ENCODE data around the gene TM7SF2. TPM values are rescaled to one million over a fixed set of nuclear protein-coding genes. Genes with fewer than 3 reads are reported as not detected.

The TM7SF2 gene
- total and polyA plus RNA-seq, 7 donors, result 3.6 to 43.2 (median 17.4) TPM

DNA sequence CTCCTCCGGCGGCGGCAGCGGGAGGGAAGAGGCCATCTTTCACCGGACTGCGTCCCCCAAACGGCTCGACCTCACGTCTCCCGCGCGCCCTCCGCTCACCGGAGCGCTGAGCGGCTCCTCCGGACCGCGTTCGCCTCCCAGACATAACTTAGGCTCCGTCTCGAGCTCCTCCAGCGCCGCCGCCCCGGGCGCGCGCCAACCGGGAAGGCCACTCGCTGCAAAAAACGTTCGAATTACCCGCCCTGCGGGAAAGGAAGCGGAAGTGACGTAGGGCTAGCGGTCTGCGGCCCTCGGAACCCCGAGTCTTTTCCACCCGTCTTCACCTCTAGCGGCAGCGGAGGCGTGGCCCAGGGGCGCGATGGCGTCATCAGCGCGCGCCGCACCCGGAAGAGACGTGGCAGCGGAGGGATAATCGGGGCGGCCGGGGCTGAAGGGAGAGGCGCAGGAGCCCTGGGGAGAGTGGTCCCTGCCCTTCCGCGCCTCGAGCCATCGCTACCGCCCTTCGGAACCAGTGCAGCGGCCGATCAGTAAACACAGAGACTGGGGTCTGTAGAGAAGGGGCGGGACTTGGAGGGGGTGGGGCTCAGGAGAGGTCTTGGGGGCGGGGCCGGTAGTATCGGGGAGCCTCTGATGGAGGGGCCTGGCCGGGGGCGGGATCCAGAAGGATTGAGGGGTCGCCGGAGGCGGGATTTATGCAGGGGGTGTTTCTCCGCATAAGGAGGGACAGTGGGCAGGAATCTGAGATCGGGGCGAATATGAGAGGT is 27.7 kb upstream of the TM7SF2 start, which contains the start of the genes CDCA5 and ZFPL1:
CDCA5 (minus strand) TSS at position 207 of the 764 bp plus-strand sequence; CDS start at position 145, 62 bp downstream.
ZFPL1 (plus strand) TSS at position 389 of the 764 bp plus-strand sequence. CDS start 477 bp downstream, outside the sequence.
- peaks cover 15 to 40% (median 27%) of the 10 kb centered on the region in 4 donors for H3K36me3 ChIP-seq
- no peaks in the 10 kb centered on the region for H3K27me3 ChIP-seq
- peak in 1 of 2 donors; percentile 48 for TF ChIP-seq POLR2A (IDR thresholded peaks at IDR 0.05)
- TF ChIP-seq POLR2AphosphoS5 (IDR thresholded peaks at IDR 0.05), result peak; percentile 83 to 93 (median 92)
- TF ChIP-seq EP300 (IDR thresholded peaks at IDR 0.05), result peak in 2 of 4 donors; percentile 33 to 82
- TF ChIP-seq, protein P1, sequence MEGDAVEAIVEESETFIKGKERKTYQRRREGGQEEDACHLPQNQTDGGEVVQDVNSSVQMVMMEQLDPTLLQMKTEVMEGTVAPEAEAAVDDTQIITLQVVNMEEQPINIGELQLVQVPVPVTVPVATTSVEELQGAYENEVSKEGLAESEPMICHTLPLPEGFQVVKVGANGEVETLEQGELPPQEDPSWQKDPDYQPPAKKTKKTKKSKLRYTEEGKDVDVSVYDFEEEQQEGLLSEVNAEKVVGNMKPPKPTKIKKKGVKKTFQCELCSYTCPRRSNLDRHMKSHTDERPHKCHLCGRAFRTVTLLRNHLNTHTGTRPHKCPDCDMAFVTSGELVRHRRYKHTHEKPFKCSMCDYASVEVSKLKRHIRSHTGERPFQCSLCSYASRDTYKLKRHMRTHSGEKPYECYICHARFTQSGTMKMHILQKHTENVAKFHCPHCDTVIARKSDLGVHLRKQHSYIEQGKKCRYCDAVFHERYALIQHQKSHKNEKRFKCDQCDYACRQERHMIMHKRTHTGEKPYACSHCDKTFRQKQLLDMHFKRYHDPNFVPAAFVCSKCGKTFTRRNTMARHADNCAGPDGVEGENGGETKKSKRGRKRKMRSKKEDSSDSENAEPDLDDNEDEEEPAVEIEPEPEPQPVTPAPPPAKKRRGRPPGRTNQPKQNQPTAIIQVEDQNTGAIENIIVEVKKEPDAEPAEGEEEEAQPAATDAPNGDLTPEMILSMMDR (IDR thresholded peaks at IDR 0.05), result no peak
- intact Hi-C loops (cut with DNase I), result loop anchor here (1.0 to 5.0 kb wide), 4 partner anchors 12 to 71 kb away; partner anchors contain the start of genes SNX15, VPS51 and ZNHIT2
- H3K4me1 ChIP-seq, result peaks cover 0 to 23% (median 20%) of the 10 kb centered on the region in 4 donors
- 0% methylated on average over 79 of the region's 79 CpGs for WGBS, 2 donors
- DNase-seq, result peak; percentile 97
- peak within 1 kb of the TSS; percentile 88 to 95 (median 92) for H3K27ac ChIP-seq
- no peaks in the 10 kb centered on the region for H3K9me3 ChIP-seq
- H3K4me3 ChIP-seq, result peak within 1 kb of the TSS; percentile 78 to 84 (median 82)

DNA sequence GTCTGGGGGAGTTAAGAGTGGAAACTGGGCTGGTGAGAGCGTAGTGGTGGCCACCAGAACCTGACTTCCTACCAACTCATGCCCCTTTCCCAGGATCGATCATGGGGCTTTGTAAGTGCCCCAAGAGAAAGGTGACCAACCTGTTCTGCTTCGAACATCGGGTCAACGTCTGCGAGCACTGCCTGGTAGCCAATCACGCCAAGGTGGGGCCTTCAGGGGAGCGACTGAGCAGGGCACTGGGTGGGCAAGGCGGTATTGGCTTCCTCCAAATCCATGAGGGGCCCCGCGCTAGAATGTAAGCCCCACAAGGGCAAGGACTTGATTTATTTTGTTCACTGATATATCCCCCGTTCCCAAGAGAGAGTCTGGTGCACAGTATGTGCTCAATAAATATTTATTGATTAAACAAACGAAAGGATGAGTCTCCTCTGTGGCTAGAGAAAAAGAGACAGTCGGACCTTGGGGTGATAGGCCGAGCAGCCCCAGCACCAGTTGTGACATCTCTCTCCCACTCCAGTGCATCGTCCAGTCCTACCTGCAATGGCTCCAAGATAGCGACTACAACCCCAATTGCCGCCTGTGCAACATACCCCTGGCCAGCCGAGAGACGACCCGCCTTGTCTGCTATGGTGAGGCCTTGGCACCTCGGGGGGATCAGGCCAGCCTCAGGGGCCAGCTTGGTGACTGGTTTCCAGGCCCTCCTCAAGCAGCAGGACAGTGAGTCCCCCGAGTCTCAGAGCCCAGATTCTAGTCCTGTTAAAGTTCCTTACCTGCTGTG is 26.9 kb upstream of the TM7SF2 start:
- 43 to 50% methylated on average over 23 of the region's 23 CpGs for WGBS, 2 donors
- H3K27me3 ChIP-seq, result no peaks in the 10 kb centered on the region
- TF ChIP-seq POLR2AphosphoS5 (IDR thresholded peaks at IDR 0.05), result no peak
- no peak for TF ChIP-seq EP300 (IDR thresholded peaks at IDR 0.05)
- TF ChIP-seq, protein P1 (IDR thresholded peaks at IDR 0.05), result no peak
- TF ChIP-seq POLR2A (IDR thresholded peaks at IDR 0.05), result no peak
- intact Hi-C loops (cut with DNase I), result loop anchor here (1.0 to 5.0 kb wide), 4 partner anchors 12 to 72 kb away; partner anchors contain the start of genes SNX15, VPS51 and ZNHIT2
- peak overlapping the region; percentile 78 to 84 (median 82) for H3K4me3 ChIP-seq
- H3K27ac ChIP-seq, result peak overlapping the region; percentile 88 to 95 (median 92)
- peaks cover 17 to 48% (median 30%) of the 10 kb centered on the region in 4 donors for H3K36me3 ChIP-seq
- no peak for DNase-seq
- no peaks in the 10 kb centered on the region for H3K9me3 ChIP-seq
- peaks cover 0 to 23% (median 20%) of the 10 kb centered on the region in 4 donors for H3K4me1 ChIP-seq

DNA sequence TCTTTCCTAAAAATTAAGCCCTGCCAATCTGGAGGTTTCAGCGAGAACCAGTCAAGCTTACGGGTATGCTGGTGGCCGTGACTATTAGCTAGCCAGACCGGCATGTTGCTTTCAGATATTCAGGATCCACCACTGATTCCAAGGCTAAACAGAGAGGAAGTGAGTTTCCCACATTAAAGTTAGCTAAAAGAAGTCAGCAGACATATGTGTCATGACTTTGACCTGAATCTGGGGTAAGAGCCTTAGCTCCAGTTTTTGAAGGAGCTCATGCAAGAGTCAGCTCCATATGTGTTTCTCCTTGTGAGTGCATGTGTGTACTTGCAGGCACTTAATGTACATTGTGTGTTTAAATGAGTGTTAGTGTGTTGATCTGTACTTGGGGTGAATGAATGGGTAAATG is 26.2 kb upstream of the TM7SF2 start:
- no peak for DNase-seq
- H3K27me3 ChIP-seq, result no peaks in the 10 kb centered on the region
- H3K27ac ChIP-seq, result no peak overlapping the region
- peaks cover 0 to 23% (median 20%) of the 10 kb centered on the region in 4 donors for H3K4me1 ChIP-seq
- H3K4me3 ChIP-seq, result no peak overlapping the region
- intact Hi-C loops (cut with DNase I), result loop anchor here (2.0 kb wide), 1 partner anchor 73 kb away; no protein-coding TSS in a partner anchor
- H3K36me3 ChIP-seq, result peaks cover 17 to 50% (median 30%) of the 10 kb centered on the region in 4 donors
- WGBS, 2 donors, result 93 to 94% methylated on average over 4 of the region's 4 CpGs
- H3K9me3 ChIP-seq, result no peaks in the 10 kb centered on the region
- TF ChIP-seq EP300 (IDR thresholded peaks at IDR 0.05) (no peak), POLR2A (IDR thresholded peaks at IDR 0.05) (no peak), POLR2AphosphoS5 (IDR thresholded peaks at IDR 0.05) (no peak)
- TF ChIP-seq, protein P1 (IDR thresholded peaks at IDR 0.05), result no peak

DNA sequence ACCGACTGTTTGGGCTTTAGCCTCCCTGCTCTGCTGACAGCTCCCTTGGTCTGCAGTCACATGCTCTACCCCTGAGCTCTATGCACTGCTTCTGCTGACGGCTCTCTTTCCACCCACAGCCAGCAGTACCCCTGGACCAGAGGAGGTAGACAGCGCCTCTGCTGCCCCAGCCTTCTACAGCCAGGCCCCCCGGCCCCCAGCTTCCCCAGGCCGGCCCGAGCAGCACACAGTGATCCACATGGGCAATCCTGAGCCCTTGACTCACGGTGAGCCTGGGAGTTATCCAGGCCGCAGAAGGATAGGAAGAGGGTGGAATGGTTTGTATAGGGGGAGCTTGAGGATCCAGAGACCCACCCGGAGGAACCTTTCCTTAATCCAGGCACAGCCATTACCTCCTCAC is 24.9 kb upstream of the TM7SF2 start:
- no peak for DNase-seq
- TF ChIP-seq POLR2AphosphoS5 (IDR thresholded peaks at IDR 0.05) (no peak), POLR2A (IDR thresholded peaks at IDR 0.05) (no peak), EP300 (IDR thresholded peaks at IDR 0.05) (no peak)
- TF ChIP-seq, protein P1 (IDR thresholded peaks at IDR 0.05), result no peak
- Histone ChIP-seq H3K27ac (no peak overlapping the region), H3K4me1 (peaks cover 0 to 23% (median 20%) of the 10 kb centered on the region in 4 donors), H3K36me3 (peaks cover 17 to 50% (median 30%) of the 10 kb centered on the region in 4 donors), H3K9me3 (no peaks in the 10 kb centered on the region), H3K4me3 (no peak overlapping the region), H3K27me3 (no peaks in the 10 kb centered on the region)
- intact Hi-C loops (cut with DNase I), result no loop called here
- 92 to 96% methylated on average over 9 of the region's 9 CpGs for WGBS, 2 donors

All from sigmoid colon (tissue), 7 donors.